Muscle layer of duodenum (tissue), 2 donors: Measurements from ENCODE around the gene ARF5.

Experiments used
- H3K27ac ChIP-seq: one replicate; pipeline ENCODE4 v1.7.0; 2013; ENCODE audit warnings: mild to moderate bottlenecking, low read length
- H3K27me3 ChIP-seq: one replicate; pipeline ENCODE4 v1.7.0; 2013; ENCODE audit warnings: low read depth, mild to moderate bottlenecking, control low read depth, low read length
- H3K36me3 ChIP-seq, 2 donors: one replicate each; pipeline ENCODE4 v1.7.0; 2013; ENCODE audit warnings: low read length in 2 of 2, control low read depth in 1 of 2, mild to moderate bottlenecking in 1 of 2; ENCODE audit not compliant: insufficient read depth in 2 of 2, control insufficient read depth in 1 of 2
- H3K4me1 ChIP-seq, 2 donors: one replicate each; pipeline ENCODE4 v1.7.0; 2013; ENCODE audit warnings: low read length in 2 of 2, mild to moderate bottlenecking in 2 of 2, control low read depth in 1 of 2, moderate library complexity in 1 of 2; ENCODE audit not compliant: insufficient read depth in 2 of 2, control insufficient read depth in 1 of 2
- H3K4me3 ChIP-seq, 2 donors: one replicate each; pipeline ENCODE4 v1.7.0; 2013; ENCODE audit warnings: low read length in 2 of 2, low read depth in 1 of 2, mild to moderate bottlenecking in 1 of 2
- H3K9me3 ChIP-seq, 2 donors: one replicate each; pipeline ENCODE4 v1.7.0; 2013; ENCODE audit warnings: low read length in 2 of 2, control low read depth in 1 of 2, mild to moderate bottlenecking in 1 of 2; ENCODE audit not compliant: control insufficient read depth in 1 of 2
- donor health status: healthy.

ARF5 gene

GRCh38 chr7:127616724-127617123, 28.5 kb downstream of the ARF5 start:
- H3K9me3 ChIP-seq: no peaks in the 10 kb centered on the region
- H3K4me1 ChIP-seq: no peaks in the 10 kb centered on the region
- H3K4me3 ChIP-seq: no peak overlapping the region
- no peaks in the 10 kb centered on the region for H3K36me3 ChIP-seq
- no peak overlapping the region for H3K27ac ChIP-seq
- peaks cover 6% of the 10 kb centered on the region for H3K27me3 ChIP-seq

- H3K4me1 ChIP-seq: no peaks in the 10 kb centered on the region
- H3K4me3 ChIP-seq: no peak within 1 kb of the TSS
- H3K9me3 ChIP-seq: no peaks in the 10 kb centered on the region
- no peak within 1 kb of the TSS for H3K27ac ChIP-seq
- no peaks in the 10 kb centered on the region for H3K36me3 ChIP-seq
- H3K27me3 ChIP-seq: peaks cover 6% of the 10 kb centered on the region
Measured at GRCh38 chr7:127618042-127618441, 29.8 kb downstream of the ARF5 start, which contains the start of gene PAX4. Gene PAX4 (minus strand): TSS chr7:127618142. CDS start chr7:127615928, 2,214 bp downstream.

GRCh38 chr7:127618775-127619174, 30.6 kb downstream of the ARF5 start:
- H3K4me1 ChIP-seq: no peaks in the 10 kb centered on the region

GRCh38 chr7:127619681-127620405, 31.6 kb downstream of the ARF5 start:
- no peak overlapping the region for H3K27ac ChIP-seq
- H3K4me3 ChIP-seq: no peak overlapping the region
- no peaks in the 10 kb centered on the region for H3K36me3 ChIP-seq
- peaks cover 6% of the 10 kb centered on the region for H3K27me3 ChIP-seq
- H3K9me3 ChIP-seq: no peaks in the 10 kb centered on the region
- H3K4me1 ChIP-seq: no peaks in the 10 kb centered on the region

More at GRCh38 chr7:127618775-127619174, 30.6 kb downstream of the ARF5 start:
- H3K4me3 ChIP-seq: no peak overlapping the region
- no peaks in the 10 kb centered on the region for H3K36me3 ChIP-seq
- no peaks in the 10 kb centered on the region for H3K9me3 ChIP-seq
- no peak overlapping the region for H3K27ac ChIP-seq
- peaks cover 6% of the 10 kb centered on the region for H3K27me3 ChIP-seq

- H3K4me1 ChIP-seq: no peaks in the 10 kb centered on the region
- peaks cover 6% of the 10 kb centered on the region for H3K27me3 ChIP-seq
- H3K4me3 ChIP-seq: no peak overlapping the region
- H3K36me3 ChIP-seq: no peaks in the 10 kb centered on the region
- H3K9me3 ChIP-seq: no peaks in the 10 kb centered on the region
- H3K27ac ChIP-seq: no peak overlapping the region
Measured at GRCh38 chr7:127620406-127621233, 32.4 kb downstream of the ARF5 start.

- H3K4me1 ChIP-seq: no peaks in the 10 kb centered on the region
- no peaks in the 10 kb centered on the region for H3K27me3 ChIP-seq
- H3K27ac ChIP-seq: no peak overlapping the region
- no peaks in the 10 kb centered on the region for H3K36me3 ChIP-seq
- no peak overlapping the region for H3K4me3 ChIP-seq
- H3K9me3 ChIP-seq: no peaks in the 10 kb centered on the region
Measured at GRCh38 chr7:127625331-127625730, 37.1 kb downstream of the ARF5 start.

GRCh38 chr7:127628445-127628844, 40.2 kb downstream of the ARF5 start:
- no peak overlapping the region for H3K4me3 ChIP-seq
- no peaks in the 10 kb centered on the region for H3K27me3 ChIP-seq
- H3K4me1 ChIP-seq: no peaks in the 10 kb centered on the region
- H3K9me3 ChIP-seq: no peaks in the 10 kb centered on the region
- H3K36me3 ChIP-seq: no peaks in the 10 kb centered on the region
- no peak overlapping the region for H3K27ac ChIP-seq

GRCh38 chr7:127629268-127629854, 41.1 kb downstream of the ARF5 start:
- Histone ChIP-seq H3K4me3 (no peak overlapping the region), H3K27me3 (no peaks in the 10 kb centered on the region), H3K27ac (no peak overlapping the region), H3K4me1 (no peaks in the 10 kb centered on the region), H3K9me3 (no peaks in the 10 kb centered on the region), H3K36me3 (no peaks in the 10 kb centered on the region)

- H3K9me3 ChIP-seq: no peaks in the 10 kb centered on the region
- no peaks in the 10 kb centered on the region for H3K4me1 ChIP-seq
- no peaks in the 10 kb centered on the region for H3K36me3 ChIP-seq
- no peak overlapping the region for H3K27ac ChIP-seq
- no peak overlapping the region for H3K4me3 ChIP-seq
- H3K27me3 ChIP-seq: no peaks in the 10 kb centered on the region
Measured at GRCh38 chr7:127632276-127632910, 44.2 kb downstream of the ARF5 start.

- no peaks in the 10 kb centered on the region for H3K4me1 ChIP-seq
- no peak overlapping the region for H3K4me3 ChIP-seq
- no peaks in the 10 kb centered on the region for H3K36me3 ChIP-seq
- H3K9me3 ChIP-seq: no peaks in the 10 kb centered on the region
- H3K27me3 ChIP-seq: no peaks in the 10 kb centered on the region
- H3K27ac ChIP-seq: no peak overlapping the region
Measured at GRCh38 chr7:127635659-127636285, 47.6 kb downstream of the ARF5 start.

GRCh38 chr7:127638197-127638596, 50.0 kb downstream of the ARF5 start:
- H3K27me3 ChIP-seq: no peaks in the 10 kb centered on the region
- H3K36me3 ChIP-seq: no peaks in the 10 kb centered on the region
- H3K4me3 ChIP-seq: no peak overlapping the region
- H3K9me3 ChIP-seq: no peaks in the 10 kb centered on the region
- H3K4me1 ChIP-seq: no peaks in the 10 kb centered on the region
- H3K27ac ChIP-seq: no peak overlapping the region
